Stimulated activated naive CD8-positive, alpha-beta T cell treated with anti-CD3 and anti-CD28 coated beads, Interleukin-15, Interleukin-2, amounts not matched to agents 100 ng/mL and 50 ng/mL, for 24 hours (primary cell): ENCODE results near the gene FSCN2.

Source experiments
- H3K27ac Mint-ChIP-seq: one replicate; pipeline ENCODE4 v1.8.0; 2021; ENCODE audit warnings: mild to moderate bottlenecking, mixed read lengths
- H3K27me3 Mint-ChIP-seq: one replicate; pipeline ENCODE4 v1.8.0; 2021; ENCODE audit warnings: mixed read lengths
- H3K36me3 Mint-ChIP-seq: one replicate; pipeline ENCODE4 v1.8.0; 2021; ENCODE audit warnings: low read depth, mixed read lengths
- H3K4me1 Mint-ChIP-seq: one replicate; pipeline ENCODE4 v1.8.0; 2021; ENCODE audit warnings: low read depth, mixed read lengths
- H3K4me3 Mint-ChIP-seq: one replicate; pipeline ENCODE4 v1.8.0; 2021; ENCODE audit warnings: mild to moderate bottlenecking, mixed read lengths
- H3K9me3 Mint-ChIP-seq: one replicate; pipeline ENCODE4 v1.8.0; 2021; ENCODE audit warnings: mixed read lengths

Gene FSCN2, protein sequence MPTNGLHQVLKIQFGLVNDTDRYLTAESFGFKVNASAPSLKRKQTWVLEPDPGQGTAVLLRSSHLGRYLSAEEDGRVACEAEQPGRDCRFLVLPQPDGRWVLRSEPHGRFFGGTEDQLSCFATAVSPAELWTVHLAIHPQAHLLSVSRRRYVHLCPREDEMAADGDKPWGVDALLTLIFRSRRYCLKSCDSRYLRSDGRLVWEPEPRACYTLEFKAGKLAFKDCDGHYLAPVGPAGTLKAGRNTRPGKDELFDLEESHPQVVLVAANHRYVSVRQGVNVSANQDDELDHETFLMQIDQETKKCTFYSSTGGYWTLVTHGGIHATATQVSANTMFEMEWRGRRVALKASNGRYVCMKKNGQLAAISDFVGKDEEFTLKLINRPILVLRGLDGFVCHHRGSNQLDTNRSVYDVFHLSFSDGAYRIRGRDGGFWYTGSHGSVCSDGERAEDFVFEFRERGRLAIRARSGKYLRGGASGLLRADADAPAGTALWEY

GRCh38 chr17:81527591-81528383 lies at the start of gene FSCN2:
Gene FSCN2 (plus strand): TSS chr17:81528377. CDS start chr17:81528532, 155 bp downstream.
- Mint-ChIP-seq H3K4me3 (no peak within 1 kb of the TSS), H3K27me3 (no peaks in the 10 kb centered on the region), H3K4me1 (no peaks in the 10 kb centered on the region), H3K9me3 (no peaks in the 10 kb centered on the region), H3K27ac (no peak within 1 kb of the TSS), H3K36me3 (no peaks in the 10 kb centered on the region)

DNA sequence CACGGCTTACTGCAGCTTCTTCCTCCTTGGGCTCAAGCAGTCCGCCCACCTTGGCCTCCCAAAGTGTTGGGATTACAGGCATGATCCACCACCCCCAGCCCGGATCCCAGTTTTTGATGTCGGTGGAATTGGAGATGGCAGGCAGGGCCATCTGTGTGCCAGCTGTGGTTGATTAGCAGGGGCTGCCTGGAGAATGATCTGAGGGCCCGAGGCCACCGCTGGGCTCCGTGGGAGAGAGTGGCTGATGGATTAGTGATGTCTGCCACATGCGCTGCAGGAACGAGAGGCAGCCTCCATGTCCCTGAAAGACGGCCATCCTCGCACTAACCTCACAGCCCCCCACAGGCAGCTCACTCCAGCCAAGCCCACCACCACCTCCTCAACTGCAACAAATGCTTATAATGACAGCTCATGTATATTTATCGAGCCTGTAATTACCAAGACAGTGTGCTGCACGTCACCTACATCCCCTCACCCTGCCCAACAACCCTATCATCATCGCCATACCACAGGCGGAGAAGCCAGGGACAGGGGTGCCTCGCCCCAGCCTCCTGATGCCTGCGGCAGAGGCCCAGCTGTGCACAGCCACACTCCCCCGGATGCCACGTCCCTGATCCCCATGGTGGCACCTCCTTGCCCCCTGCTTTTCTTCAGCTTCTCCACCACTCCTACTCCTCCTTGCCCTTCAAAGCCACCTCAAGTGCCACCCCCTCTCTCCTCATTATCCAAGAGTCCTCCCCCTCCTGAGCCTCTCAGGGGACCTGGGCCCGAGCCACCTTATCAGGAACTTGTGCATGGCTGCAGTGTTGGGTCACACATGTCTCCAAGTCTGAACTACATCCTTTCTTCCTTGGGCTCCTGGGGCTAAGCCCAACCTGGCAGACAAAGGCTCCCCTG lies 48.8 kb upstream of the FSCN2 start:
- H3K36me3 Mint-ChIP-seq: no peaks in the 10 kb centered on the region
- no peak overlapping the region for H3K4me3 Mint-ChIP-seq
- no peak overlapping the region for H3K27ac Mint-ChIP-seq
- H3K27me3 Mint-ChIP-seq: peaks cover 20% of the 10 kb centered on the region
- peaks cover 19% of the 10 kb centered on the region for H3K4me1 Mint-ChIP-seq
- no peaks in the 10 kb centered on the region for H3K9me3 Mint-ChIP-seq

DNA sequence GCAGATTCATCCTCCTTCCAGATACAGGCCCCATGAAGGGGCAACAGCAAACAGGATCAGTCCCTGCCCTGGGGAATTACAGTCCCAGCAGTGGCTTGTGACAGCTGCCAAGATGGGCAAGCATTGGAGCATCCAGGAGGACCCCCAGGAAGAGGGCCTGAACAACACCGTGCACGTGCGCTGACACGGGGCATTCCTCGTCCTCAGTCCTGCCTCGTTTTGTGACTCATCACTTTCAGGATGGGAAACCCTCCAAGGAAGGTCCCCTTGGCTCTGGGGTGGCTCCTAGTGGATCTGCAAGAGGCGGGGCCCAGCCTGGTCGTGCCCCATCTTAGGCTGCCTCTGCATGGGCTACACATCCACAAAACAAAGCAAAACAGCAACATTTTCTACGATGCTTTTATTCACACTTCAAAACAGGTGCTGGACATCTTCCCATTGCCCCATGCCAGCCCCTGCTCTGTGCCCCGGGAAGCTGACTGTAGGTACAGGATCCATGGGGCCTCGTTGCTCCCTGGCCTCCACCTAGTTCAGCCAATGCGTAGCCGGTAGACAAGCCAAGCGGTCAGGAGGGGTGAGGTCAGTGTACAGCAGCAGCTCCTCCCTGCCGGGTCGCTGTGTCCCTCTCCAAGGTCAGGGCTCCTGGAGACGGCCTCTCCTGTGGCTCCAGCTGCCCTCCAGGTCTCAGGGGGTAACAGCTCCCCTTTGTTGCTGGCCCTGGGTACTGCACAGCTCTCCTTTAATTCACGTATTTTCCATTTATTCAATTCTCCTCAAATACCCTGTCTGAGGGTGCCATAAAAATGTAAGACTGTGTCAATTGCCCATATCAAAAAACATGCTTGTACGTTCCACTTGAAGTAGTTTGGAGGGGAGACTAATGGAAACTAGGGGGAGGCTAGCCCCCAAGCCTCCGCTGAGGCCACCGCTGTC lies 47.8 kb upstream of the FSCN2 start:
- Mint-ChIP-seq H3K4me1 (peaks cover 19% of the 10 kb centered on the region), H3K27me3 (peaks cover 20% of the 10 kb centered on the region), H3K27ac (no peak overlapping the region), H3K4me3 (no peak overlapping the region), H3K9me3 (no peaks in the 10 kb centered on the region), H3K36me3 (no peaks in the 10 kb centered on the region)

DNA sequence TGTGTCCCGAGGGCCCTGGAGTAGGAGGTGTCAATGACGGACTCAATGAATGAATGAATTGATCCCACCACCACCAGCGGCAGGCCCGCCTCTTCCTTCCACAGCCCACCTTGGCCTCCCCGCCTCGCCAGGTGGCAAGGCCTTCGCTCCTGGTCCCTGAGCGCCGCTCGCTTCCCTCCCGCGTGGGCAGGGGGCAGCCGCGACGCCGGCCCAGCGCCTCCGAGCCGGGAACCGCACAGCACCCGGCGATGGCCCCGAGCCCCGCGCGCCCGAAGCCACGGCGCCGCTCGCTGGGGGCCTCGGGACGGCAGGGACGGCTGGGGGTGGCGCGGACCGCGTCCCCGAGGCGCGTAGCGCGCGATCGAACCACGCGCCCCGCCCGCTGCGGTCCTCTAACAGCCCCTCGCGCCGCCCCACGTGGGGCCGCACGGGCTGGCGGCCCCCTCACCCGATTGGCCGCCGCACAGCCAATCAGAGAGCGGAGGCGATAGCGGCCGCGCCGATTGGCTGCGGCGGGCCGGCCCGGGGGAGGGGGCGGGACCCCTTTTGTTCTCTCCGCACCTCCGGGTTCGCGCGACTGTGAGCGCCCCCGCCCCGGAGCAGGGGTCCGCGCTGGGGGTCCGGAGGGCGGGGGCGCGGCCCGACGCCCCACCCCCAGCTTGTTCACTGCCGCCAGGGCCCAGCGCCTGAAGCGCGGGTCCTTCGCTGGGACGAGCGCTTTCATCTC lies 46.9 kb upstream of the FSCN2 start:
- Mint-ChIP-seq H3K36me3 (no peaks in the 10 kb centered on the region), H3K9me3 (no peaks in the 10 kb centered on the region), H3K4me3 (peak overlapping the region; percentile 55), H3K27ac (peak overlapping the region; percentile 72), H3K27me3 (peaks cover 25% of the 10 kb centered on the region), H3K4me1 (peaks cover 24% of the 10 kb centered on the region)

GRCh38 chr17:81481815-81482505 lies 46.2 kb upstream of the FSCN2 start:
- Mint-ChIP-seq H3K36me3 (no peaks in the 10 kb centered on the region), H3K4me3 (peak overlapping the region; percentile 55), H3K9me3 (no peaks in the 10 kb centered on the region), H3K27me3 (peaks cover 26% of the 10 kb centered on the region), H3K27ac (peak overlapping the region; percentile 72), H3K4me1 (peaks cover 29% of the 10 kb centered on the region)

DNA sequence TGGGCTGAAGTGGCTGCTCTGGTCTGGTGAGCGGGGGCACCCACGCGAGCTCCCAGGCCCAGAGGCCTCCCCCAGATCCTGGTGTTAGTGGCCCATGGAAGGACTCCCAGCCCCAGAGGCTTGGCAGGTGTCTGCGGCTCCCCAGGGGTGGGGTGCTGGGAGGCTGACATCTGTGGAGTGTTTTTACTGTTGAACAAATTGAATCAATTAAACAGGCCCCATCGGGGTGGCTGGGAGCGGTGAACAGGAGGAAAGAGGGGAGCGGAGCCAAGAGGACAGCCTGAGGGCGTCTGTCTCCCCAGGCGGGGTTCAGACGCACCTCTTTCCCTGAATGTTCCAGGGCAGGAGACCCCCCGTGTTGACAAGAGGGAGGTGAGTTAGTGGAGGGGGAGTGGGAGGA lies 45.5 kb upstream of the FSCN2 start:
- peaks cover 26% of the 10 kb centered on the region for H3K27me3 Mint-ChIP-seq
- H3K4me3 Mint-ChIP-seq: no peak overlapping the region
- H3K27ac Mint-ChIP-seq: no peak overlapping the region
- H3K4me1 Mint-ChIP-seq: peaks cover 29% of the 10 kb centered on the region
- no peaks in the 10 kb centered on the region for H3K9me3 Mint-ChIP-seq
- H3K36me3 Mint-ChIP-seq: no peaks in the 10 kb centered on the region

DNA sequence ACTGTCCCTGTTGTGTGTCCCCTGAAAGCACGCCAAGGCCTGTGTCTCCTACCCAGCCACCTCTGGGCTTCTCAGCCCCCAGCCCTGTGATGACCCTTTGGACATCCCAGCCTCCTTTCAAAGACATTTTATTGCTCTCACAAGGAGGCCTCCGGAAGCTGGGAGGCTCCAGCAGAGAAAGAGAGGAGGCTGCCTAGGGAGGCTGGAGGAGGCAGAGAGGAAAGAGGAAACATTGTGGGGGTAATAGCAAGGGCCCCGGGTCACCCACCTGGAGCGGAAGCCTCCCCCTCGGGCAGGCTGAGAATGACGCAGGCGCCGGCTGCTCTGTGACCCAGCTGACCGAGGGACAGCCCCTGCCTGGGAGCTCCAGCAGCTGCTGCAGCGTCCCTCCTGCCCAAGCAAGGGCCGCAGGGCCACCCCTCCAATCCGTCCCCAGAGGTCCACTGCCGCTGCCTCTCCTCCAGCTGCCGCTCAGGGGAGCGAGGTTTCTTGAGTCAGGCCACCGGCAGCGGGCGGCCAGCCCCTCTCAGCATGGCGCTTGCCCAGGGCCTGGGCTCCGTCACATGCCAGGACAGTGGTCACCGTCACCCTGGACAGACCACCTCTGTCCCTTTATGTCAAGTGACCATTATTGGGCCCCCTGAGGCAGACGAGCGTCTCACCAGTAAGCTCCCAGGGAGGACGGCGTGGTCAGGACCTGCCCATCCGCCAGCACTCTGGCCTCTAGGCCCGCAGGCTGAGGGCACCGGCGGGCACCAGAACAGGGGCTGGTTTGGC lies 44.9 kb upstream of the FSCN2 start:
- H3K27ac Mint-ChIP-seq: no peak overlapping the region
- H3K9me3 Mint-ChIP-seq: no peaks in the 10 kb centered on the region
- H3K4me3 Mint-ChIP-seq: peak overlapping the region; percentile 23
- peaks cover 26% of the 10 kb centered on the region for H3K27me3 Mint-ChIP-seq
- peaks cover 29% of the 10 kb centered on the region for H3K4me1 Mint-ChIP-seq
- no peaks in the 10 kb centered on the region for H3K36me3 Mint-ChIP-seq

DNA sequence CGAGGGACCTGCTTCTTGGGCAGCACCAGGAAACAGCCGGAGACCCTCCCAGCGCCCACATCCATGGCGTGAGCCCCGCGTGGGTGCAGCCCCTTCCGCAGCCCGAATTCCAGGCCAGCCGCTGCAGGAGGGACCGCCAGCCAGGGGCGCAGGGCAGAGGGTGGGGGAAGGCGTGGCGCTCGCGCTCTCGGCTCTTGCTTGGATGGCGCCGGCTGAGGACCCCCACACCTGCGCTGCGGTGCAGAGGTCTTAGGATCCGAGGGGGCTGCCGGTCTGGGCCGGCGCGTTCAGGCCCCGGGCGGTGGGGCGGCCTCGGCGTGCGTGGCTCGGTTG lies 44.3 kb upstream of the FSCN2 start:
- no peak overlapping the region for H3K27ac Mint-ChIP-seq
- peaks cover 26% of the 10 kb centered on the region for H3K27me3 Mint-ChIP-seq
- H3K4me1 Mint-ChIP-seq: peaks cover 29% of the 10 kb centered on the region
- H3K9me3 Mint-ChIP-seq: no peaks in the 10 kb centered on the region
- H3K36me3 Mint-ChIP-seq: no peaks in the 10 kb centered on the region
- no peak overlapping the region for H3K4me3 Mint-ChIP-seq

GRCh38 chr17:81484195-81484979 lies 43.8 kb upstream of the FSCN2 start:
- Mint-ChIP-seq H3K9me3 (no peaks in the 10 kb centered on the region), H3K4me1 (peaks cover 29% of the 10 kb centered on the region), H3K27me3 (peaks cover 26% of the 10 kb centered on the region), H3K27ac (no peak overlapping the region), H3K4me3 (no peak overlapping the region), H3K36me3 (no peaks in the 10 kb centered on the region)

DNA sequence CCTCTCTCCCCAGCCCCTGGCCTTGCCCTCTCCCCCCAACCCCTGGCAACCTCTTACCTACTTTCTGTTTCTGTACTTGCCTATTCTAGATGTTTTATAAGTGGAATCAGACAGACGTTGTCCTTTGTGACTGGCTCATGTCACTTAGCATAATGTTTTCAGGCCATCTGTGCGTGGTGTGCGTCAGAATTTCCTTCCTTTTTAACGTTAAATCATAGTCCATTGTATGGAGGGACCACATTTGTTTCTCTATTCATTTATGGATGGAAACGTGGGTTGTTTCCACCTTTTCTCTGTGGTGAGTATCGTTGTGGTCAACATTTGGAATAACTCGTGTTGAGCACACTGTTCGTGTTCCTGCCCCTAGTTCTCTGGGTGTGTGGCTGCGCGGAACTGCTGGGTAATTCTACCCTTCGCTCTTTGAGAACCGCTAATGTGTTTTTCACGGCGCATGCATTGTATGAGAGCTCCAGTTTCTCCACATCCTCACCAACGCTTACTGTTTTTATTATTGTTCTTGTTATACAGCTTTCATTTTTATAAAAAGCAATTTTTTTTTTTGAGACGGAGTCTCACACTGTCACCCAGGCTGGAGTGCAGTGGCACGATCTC lies 41.9 kb upstream of the FSCN2 start:
- no peaks in the 10 kb centered on the region for H3K36me3 Mint-ChIP-seq
- no peaks in the 10 kb centered on the region for H3K9me3 Mint-ChIP-seq
- H3K4me3 Mint-ChIP-seq: peak overlapping the region; percentile 14
- peak overlapping the region; percentile 26 for H3K27ac Mint-ChIP-seq
- H3K27me3 Mint-ChIP-seq: peaks cover 19% of the 10 kb centered on the region
- H3K4me1 Mint-ChIP-seq: peaks cover 29% of the 10 kb centered on the region

DNA sequence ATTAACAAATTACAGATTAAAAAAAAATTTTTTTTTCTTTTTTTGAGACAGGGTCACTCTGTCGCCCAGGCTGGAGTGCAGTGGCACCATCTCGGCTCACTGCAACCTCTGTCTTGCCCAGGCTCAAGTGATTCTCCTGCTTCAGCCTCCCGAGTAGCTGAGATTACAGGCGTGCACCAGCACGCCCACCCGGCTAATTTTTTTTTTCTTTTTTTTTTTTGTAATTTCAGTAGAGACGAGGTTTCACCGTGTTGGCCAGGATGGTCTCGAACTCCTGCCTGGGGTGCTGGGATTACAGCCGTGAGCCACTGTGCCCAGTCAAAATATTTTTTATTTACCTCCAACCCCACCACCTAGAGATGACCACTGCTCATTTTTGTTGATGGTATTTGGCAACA lies 41.1 kb upstream of the FSCN2 start:
- H3K27me3 Mint-ChIP-seq: peaks cover 14% of the 10 kb centered on the region
- H3K36me3 Mint-ChIP-seq: no peaks in the 10 kb centered on the region
- peaks cover 25% of the 10 kb centered on the region for H3K4me1 Mint-ChIP-seq

More for the DNA sequence above, 41.1 kb upstream of the FSCN2 start:
- Mint-ChIP-seq H3K4me3 (peak overlapping the region; percentile 55), H3K9me3 (no peaks in the 10 kb centered on the region), H3K27ac (no peak overlapping the region)
